SK-N-SH (cell line): Measurements from ENCODE around the gene RHOXF2.
"Not testable (repeated sequence)": the region's sequence is repeated elsewhere in the genome, so short reads cannot be mapped to it uniquely, and the experiment has no call there.

Source experiments
- SMC3 ChIP-seq: IDR thresholded peaks from 2 replicates; pipeline ENCODE4 v1.6.1; 2012; ENCODE audit warnings: low read depth, low read length, improper control_type of control experiment
- USF2 ChIP-seq: fragments of 150-350 bp; IDR thresholded peaks from 2 replicates; pipeline ENCODE4 v1.6.1; 2017; ENCODE audit warnings: antibody characterized with exemption, low read length, low read depth, borderline replicate concordance
- TF ChIP-seq, protein P1 (sequence below): fragments of 200-600 bp; sonication (generic); IDR thresholded peaks from 2 replicates; pipeline ENCODE4 v1.6.1; 2017; ENCODE audit warnings: antibody characterized with exemption, mild to moderate bottlenecking, moderate library complexity
- TF ChIP-seq, protein P2 (sequence below): IDR thresholded peaks from 2 replicates; pipeline ENCODE4 v1.6.1; 2012; ENCODE audit warnings: mild to moderate bottlenecking, low read depth, low read length, moderate library complexity

DNA sequence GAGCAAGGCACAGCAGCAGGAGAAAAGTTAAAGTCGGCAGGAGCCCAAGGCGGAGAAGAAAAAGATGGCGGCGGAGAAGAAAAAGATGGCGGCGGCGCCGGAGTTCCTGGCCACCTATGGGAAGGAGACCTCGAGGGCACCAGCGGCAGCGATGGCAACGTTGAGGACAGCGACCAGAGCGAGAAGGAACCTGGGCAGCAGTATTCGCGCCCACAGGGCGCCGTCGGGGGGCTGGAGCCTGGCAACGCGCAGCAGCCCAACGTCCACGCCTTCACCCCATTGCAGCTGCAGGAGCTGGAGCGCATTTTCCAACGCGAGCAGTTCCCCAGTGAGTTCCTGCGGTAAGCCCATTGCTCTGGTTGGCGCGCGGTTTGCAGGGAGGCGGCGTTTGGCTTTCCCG is 673 bp downstream of the RHOXF2 start:
- not testable (repeated sequence) for TF ChIP-seq USF2, SMC3
- TF ChIP-seq, protein P1, sequence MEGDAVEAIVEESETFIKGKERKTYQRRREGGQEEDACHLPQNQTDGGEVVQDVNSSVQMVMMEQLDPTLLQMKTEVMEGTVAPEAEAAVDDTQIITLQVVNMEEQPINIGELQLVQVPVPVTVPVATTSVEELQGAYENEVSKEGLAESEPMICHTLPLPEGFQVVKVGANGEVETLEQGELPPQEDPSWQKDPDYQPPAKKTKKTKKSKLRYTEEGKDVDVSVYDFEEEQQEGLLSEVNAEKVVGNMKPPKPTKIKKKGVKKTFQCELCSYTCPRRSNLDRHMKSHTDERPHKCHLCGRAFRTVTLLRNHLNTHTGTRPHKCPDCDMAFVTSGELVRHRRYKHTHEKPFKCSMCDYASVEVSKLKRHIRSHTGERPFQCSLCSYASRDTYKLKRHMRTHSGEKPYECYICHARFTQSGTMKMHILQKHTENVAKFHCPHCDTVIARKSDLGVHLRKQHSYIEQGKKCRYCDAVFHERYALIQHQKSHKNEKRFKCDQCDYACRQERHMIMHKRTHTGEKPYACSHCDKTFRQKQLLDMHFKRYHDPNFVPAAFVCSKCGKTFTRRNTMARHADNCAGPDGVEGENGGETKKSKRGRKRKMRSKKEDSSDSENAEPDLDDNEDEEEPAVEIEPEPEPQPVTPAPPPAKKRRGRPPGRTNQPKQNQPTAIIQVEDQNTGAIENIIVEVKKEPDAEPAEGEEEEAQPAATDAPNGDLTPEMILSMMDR: not testable (repeated sequence)
- TF ChIP-seq, protein P2, sequence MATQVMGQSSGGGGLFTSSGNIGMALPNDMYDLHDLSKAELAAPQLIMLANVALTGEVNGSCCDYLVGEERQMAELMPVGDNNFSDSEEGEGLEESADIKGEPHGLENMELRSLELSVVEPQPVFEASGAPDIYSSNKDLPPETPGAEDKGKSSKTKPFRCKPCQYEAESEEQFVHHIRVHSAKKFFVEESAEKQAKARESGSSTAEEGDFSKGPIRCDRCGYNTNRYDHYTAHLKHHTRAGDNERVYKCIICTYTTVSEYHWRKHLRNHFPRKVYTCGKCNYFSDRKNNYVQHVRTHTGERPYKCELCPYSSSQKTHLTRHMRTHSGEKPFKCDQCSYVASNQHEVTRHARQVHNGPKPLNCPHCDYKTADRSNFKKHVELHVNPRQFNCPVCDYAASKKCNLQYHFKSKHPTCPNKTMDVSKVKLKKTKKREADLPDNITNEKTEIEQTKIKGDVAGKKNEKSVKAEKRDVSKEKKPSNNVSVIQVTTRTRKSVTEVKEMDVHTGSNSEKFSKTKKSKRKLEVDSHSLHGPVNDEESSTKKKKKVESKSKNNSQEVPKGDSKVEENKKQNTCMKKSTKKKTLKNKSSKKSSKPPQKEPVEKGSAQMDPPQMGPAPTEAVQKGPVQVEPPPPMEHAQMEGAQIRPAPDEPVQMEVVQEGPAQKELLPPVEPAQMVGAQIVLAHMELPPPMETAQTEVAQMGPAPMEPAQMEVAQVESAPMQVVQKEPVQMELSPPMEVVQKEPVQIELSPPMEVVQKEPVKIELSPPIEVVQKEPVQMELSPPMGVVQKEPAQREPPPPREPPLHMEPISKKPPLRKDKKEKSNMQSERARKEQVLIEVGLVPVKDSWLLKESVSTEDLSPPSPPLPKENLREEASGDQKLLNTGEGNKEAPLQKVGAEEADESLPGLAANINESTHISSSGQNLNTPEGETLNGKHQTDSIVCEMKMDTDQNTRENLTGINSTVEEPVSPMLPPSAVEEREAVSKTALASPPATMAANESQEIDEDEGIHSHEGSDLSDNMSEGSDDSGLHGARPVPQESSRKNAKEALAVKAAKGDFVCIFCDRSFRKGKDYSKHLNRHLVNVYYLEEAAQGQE: not testable (repeated sequence)
